HG03342 (cell line): ENCODE measurements around the gene NLRP2B.
"Not testable (repeated sequence)": the region's sequence is repeated elsewhere in the genome, so short reads cannot be mapped to it uniquely, and the experiment has no call there.

Source experiments
- ATAC-seq: cut with Tn5 transposase; IDR thresholded peaks from one replicate; pipeline ENCODE4 v1.9.1; 2021; ENCODE audit warnings: mild to moderate bottlenecking, moderate library complexity; ENCODE audit not compliant: unreplicated experiment

The NLRP2B gene

GRCh38 chrX:57680160-57680559, at the start of gene NLRP2B:
Gene NLRP2B (minus strand): TSS chrX:57680260.
- no peak for ATAC-seq

- not testable (repeated sequence) for ATAC-seq
These were observed 45.9 kb upstream of the NLRP2B start for GRCh38 chrX:57725995-57726394.

- no peak for ATAC-seq
These were observed 1.3 kb upstream of the NLRP2B start for GRCh38 chrX:57681341-57681740.

- no peak for ATAC-seq
These were observed 1.2 kb downstream of the NLRP2B start for GRCh38 chrX:57678686-57679428.

- ATAC-seq, result no peak
These were observed 2.8 kb downstream of the NLRP2B start for GRCh38 chrX:57677132-57677858.

GRCh38 chrX:57675320-57675719, 4.7 kb downstream of the NLRP2B start:
- no peak for ATAC-seq

GRCh38 chrX:57674861-57675260, 5.2 kb downstream of the NLRP2B start:
- ATAC-seq, result no peak

GRCh38 chrX:57669961-57670360, 10.1 kb downstream of the NLRP2B start:
- no peak for ATAC-seq

- ATAC-seq, result no peak
These were observed 13.1 kb downstream of the NLRP2B start for GRCh38 chrX:57667010-57667409.

GRCh38 chrX:57655065-57655464, 25.0 kb downstream of the NLRP2B start:
- no peak for ATAC-seq

- no peak for ATAC-seq
These were observed 27.4 kb downstream of the NLRP2B start for GRCh38 chrX:57652705-57653104.

- no peak for ATAC-seq
These were observed 28.7 kb downstream of the NLRP2B start for GRCh38 chrX:57651169-57651919.

GRCh38 chrX:57647020-57647419, 33.0 kb downstream of the NLRP2B start:
- no peak for ATAC-seq

GRCh38 chrX:57643698-57644097, 36.4 kb downstream of the NLRP2B start:
- no peak for ATAC-seq

- ATAC-seq, result no peak
These were observed 38.7 kb downstream of the NLRP2B start for GRCh38 chrX:57641338-57641737.

- no peak for ATAC-seq
These were observed 39.4 kb downstream of the NLRP2B start for GRCh38 chrX:57640674-57641016.

- ATAC-seq, result not testable (repeated sequence)
These were observed 50.6 kb downstream of the NLRP2B start for GRCh38 chrX:57629438-57629837.
